Measurements from ENCODE around the gene MAP2K2. TPM values are rescaled to one million over a fixed set of nuclear protein-coding genes. Genes with fewer than 3 reads are reported as not detected.

Gene MAP2K2
- total and polyA plus RNA-seq, 12 donors = 91.5 to 288 (median 116) TPM

- DNase-seq = no peak
- Histone ChIP-seq H3K36me3 (peaks cover 0 to 44% (median 11%) of the 10 kb centered on the region in 9 donors), H3K9me3 (no peaks in the 10 kb centered on the region), H3K27me3 (no peaks in the 10 kb centered on the region), H3K4me3 (peak overlapping the region; percentile 14 to 91 (median 40)), H3K27ac (peak overlapping the region; percentile 92 to 99 (median 98)), H3K4me1 (peaks cover 56 to 76% (median 71%) of the 10 kb centered on the region in 9 donors)
- intact Hi-C loops (cut with DNase I) = loop anchor here in 1 of 10 donors (5.0 kb wide), 1 partner anchor 47 kb away; no protein-coding TSS in a partner anchor
- WGBS, 2 donors = 44 to 61% methylated on average over 19 of the region's 19 CpGs
- no peak for ATAC-seq
- TF ChIP-seq CTCF (IDR thresholded peaks at IDR 0.05) = no peak
Measured at GRCh38 chr19:4059453-4059871, 64.5 kb downstream of the MAP2K2 start.

GRCh38 chr19:4058693-4059452, 65.0 kb downstream of the MAP2K2 start:
- Histone ChIP-seq H3K27me3 (no peaks in the 10 kb centered on the region), H3K4me1 (peaks cover 56 to 71% (median 66%) of the 10 kb centered on the region in 9 donors), H3K36me3 (peaks cover 0 to 50% (median 17%) of the 10 kb centered on the region in 9 donors), H3K27ac (peak overlapping the region; percentile 92 to 99 (median 98)), H3K9me3 (no peaks in the 10 kb centered on the region), H3K4me3 (peak overlapping the region; percentile 14 to 91 (median 40))
- ATAC-seq (peak in 7 of 8 donors; percentile 2 to 13 (median 4)), DNase-seq (no peak)
- intact Hi-C loops (cut with DNase I) = loop anchor here in 1 of 10 donors (5.0 kb wide), 1 partner anchor 47 kb away; no protein-coding TSS in a partner anchor
- 47 to 57% methylated on average over 30 of the region's 30 CpGs for WGBS, 2 donors
- TF ChIP-seq CTCF (IDR thresholded peaks at IDR 0.05) = no peak

GRCh38 chr19:4057931-4058692, 65.8 kb downstream of the MAP2K2 start:
- Histone ChIP-seq H3K36me3 (peaks cover 0 to 51% (median 21%) of the 10 kb centered on the region in 9 donors), H3K27ac (peak overlapping the region; percentile 92 to 99 (median 98)), H3K9me3 (no peaks in the 10 kb centered on the region), H3K27me3 (no peaks in the 10 kb centered on the region), H3K4me1 (peaks cover 54 to 71% (median 62%) of the 10 kb centered on the region in 9 donors), H3K4me3 (peak overlapping the region in 9 of 10 donors; percentile 14 to 91 (median 44))
- DNase-seq = peak; percentile 87
- peak in 4 of 9 donors; percentile 16 to 37 (median 28) for TF ChIP-seq CTCF (IDR thresholded peaks at IDR 0.05)
- intact Hi-C loops (cut with DNase I) = loop anchor here in 1 of 10 donors (5.0 kb wide), 1 partner anchor 46 kb away; no protein-coding TSS in a partner anchor
- 39 to 40% methylated on average over 22 of the region's 22 CpGs for WGBS, 2 donors
- ATAC-seq = peak; percentile 66 to 73 (median 68)

- WGBS, 2 donors = 93 to 96% methylated on average over 20 of the region's 20 CpGs
- TF ChIP-seq CTCF (IDR thresholded peaks at IDR 0.05) = no peak
- Histone ChIP-seq H3K4me1 (peaks cover 38 to 64% (median 54%) of the 10 kb centered on the region in 9 donors), H3K4me3 (no peak overlapping the region), H3K27ac (no peak overlapping the region), H3K27me3 (no peaks in the 10 kb centered on the region), H3K9me3 (no peaks in the 10 kb centered on the region), H3K36me3 (peaks cover 0 to 66% (median 27%) of the 10 kb centered on the region in 9 donors)
- intact Hi-C loops (cut with DNase I) = loop anchor here in 1 of 10 donors (5.0 kb wide), 1 partner anchor 43 kb away; no protein-coding TSS in a partner anchor
- DNase-seq (no peak), ATAC-seq (no peak)
Measured at GRCh38 chr19:4055209-4055552, 68.7 kb downstream of the MAP2K2 start.

Measured in heart right ventricle (tissue), 16 donors.